ENCODE data around the gene ETFA. TPM values are rescaled to one million over a fixed set of nuclear protein-coding genes. Genes with fewer than 3 reads are reported as not detected.

ETFA gene
- total RNA-seq, 1 experiment from 2014 or later = 84.4 TPM

GRCh38 chr15:76334438-76335306 is 23.4 kb upstream of the ETFA start (continued):
- TF ChIP-seq FOXP4 (CRISPR knock-in tag; IDR thresholded peaks at IDR 0.05) = no peak
- TF ChIP-seq OVOL2 (CRISPR knock-in tag; IDR thresholded peaks at IDR 0.05; ENCODE audit: borderline replicate concordance) = no peak
- no peak for TF ChIP-seq NFATC4 (CRISPR knock-in tag; IDR thresholded peaks at IDR 0.05)
- no peak for TF ChIP-seq HMGXB4 (CRISPR knock-in tag; IDR thresholded peaks at IDR 0.05)
- TF ChIP-seq GTF2I (CRISPR knock-in tag; conservative IDR thresholded peaks at IDR 0.05) = no peak
- TF ChIP-seq CREB1 (CRISPR knock-in tag; IDR thresholded peaks at IDR 0.05) = no peak
- no peak for TF ChIP-seq ZSCAN18 (CRISPR knock-in tag; IDR thresholded peaks at IDR 0.05)
- no peak for TF ChIP-seq SMAD3 (CRISPR knock-in tag; IDR thresholded peaks at IDR 0.05; ENCODE audit: borderline replicate concordance)
- TF ChIP-seq ATF1 (CRISPR knock-in tag; IDR thresholded peaks at IDR 0.05) = no peak
- no peak for TF ChIP-seq ZNF121 (CRISPR knock-in tag; IDR thresholded peaks at IDR 0.05)
- TF ChIP-seq CDX4 (CRISPR knock-in tag; IDR thresholded peaks at IDR 0.05; ENCODE audit: borderline replicate concordance) = no peak

GRCh38 chr15:76333720-76334437 is 22.6 kb upstream of the ETFA start:
- Mint-ChIP-seq H3K4me1 (peaks cover 35% of the 10 kb centered on the region), H3K27ac (no peak overlapping the region), H3K9me3 (no peaks in the 10 kb centered on the region), H3K27me3 (ENCODE audit: low read depth) (peaks cover 82% of the 10 kb centered on the region), H3K36me3 (no peaks in the 10 kb centered on the region), H3K4me3 (0 out of 2 replicates have a peak overlapping the region, but pooled peaks have one; percentile 9)
- DNase-seq (ENCODE audit: low spot score) (peak; percentile 65), ATAC-seq (peak; percentile 13)
- CTCF ChIA-PET = interaction anchor here (0.6 to 2.7 kb wide), 21 partner anchors 10 to 194 kb away, joined by 3 to 24 read pairs (median 4); partner anchors contain the start of gene ETFA
- POLR2A ChIA-PET = no interaction called here
- TF ChIP-seq AFF4 (CRISPR knock-in tag; IDR thresholded peaks at IDR 0.05; ENCODE audit: borderline replicate concordance) = no peak
- TF ChIP-seq ZNF281 (CRISPR knock-in tag; IDR thresholded peaks at IDR 0.05) = no peak
- TF ChIP-seq ZNF512 (CRISPR knock-in tag; IDR thresholded peaks at IDR 0.05; ENCODE audit: borderline replicate concordance) = no peak
- no peak for TF ChIP-seq HMGXB4 (CRISPR knock-in tag; IDR thresholded peaks at IDR 0.05)
- TF ChIP-seq JUN (CRISPR knock-in tag; IDR thresholded peaks at IDR 0.05) = no peak
- no peak for TF ChIP-seq ZNF671 (CRISPR knock-in tag; IDR thresholded peaks at IDR 0.05)
- no peak for TF ChIP-seq ELF4 (CRISPR knock-in tag; IDR thresholded peaks at IDR 0.05; ENCODE audit: low read depth)
- no peak for TF ChIP-seq CREB1 (CRISPR knock-in tag; IDR thresholded peaks at IDR 0.05)
